GM12875 (cell line): Measurements from ENCODE around the gene GGT5.

Experiments used
- H3K4me3 ChIP-seq: one replicate; pipeline ENCODE4 v1.5.1; 2011; ENCODE audit warnings: low read depth, low read length, control low read depth
- CTCF ChIP-seq: IDR thresholded peaks from 2 replicates; pipeline ENCODE4 v1.5.1; 2011; ENCODE audit warnings: low read depth, mild to moderate bottlenecking, control low read depth, inconsistent platforms, low read length, moderate library complexity, borderline replicate concordance; ENCODE audit not compliant: insufficient read depth

The GGT5 gene

DNA sequence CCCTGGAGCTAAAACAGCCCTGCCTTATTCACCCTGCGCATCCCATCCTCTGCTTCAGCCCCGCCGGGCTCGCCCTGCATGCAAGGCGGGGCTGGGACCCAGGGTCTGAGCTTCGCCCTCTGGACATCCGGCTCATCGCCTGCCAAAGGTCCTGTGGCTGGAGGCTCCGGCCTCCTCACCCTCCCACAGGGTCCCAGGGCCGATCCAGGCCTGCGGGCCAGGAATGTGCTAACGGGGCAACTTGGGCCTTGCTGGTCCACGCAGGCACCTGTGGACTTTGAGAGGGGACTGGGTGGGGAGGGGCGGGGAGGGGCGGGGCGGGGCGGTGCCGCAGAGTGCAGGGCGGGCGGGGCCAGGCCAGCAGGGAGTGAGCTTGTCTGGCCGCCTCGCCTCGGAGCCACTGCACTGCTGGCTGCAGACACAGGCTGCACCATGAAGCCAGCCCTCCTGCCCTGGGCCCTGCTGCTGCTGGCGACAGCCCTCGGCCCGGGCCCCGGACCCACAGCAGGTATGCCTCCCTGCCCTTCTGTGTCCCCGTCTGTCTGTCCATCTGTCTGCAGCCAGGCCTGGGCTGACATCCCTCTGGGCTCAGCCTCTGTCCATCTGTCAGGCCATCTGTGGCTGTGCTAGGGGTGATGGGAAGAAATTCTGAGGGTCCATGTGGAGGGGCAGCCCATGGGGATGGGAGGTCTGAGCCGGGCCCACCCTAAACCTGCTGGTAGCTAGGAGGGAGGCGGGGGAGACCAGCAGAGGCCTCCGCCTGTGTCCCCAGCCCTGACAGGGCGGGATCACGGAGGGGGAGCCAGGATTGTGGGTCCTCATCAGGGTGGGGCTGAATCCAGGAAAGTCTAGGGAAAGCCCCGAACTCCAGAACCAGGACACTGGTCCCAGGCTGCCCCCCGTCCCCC lies 63.5 kb downstream of the GGT5 start, which contains the start of gene SUSD2:
SUSD2 (plus strand) TSS at position 400 of the 908 bp plus-strand sequence; CDS start at position 433, 33 bp downstream.
- no peak for TF ChIP-seq CTCF

DNA sequence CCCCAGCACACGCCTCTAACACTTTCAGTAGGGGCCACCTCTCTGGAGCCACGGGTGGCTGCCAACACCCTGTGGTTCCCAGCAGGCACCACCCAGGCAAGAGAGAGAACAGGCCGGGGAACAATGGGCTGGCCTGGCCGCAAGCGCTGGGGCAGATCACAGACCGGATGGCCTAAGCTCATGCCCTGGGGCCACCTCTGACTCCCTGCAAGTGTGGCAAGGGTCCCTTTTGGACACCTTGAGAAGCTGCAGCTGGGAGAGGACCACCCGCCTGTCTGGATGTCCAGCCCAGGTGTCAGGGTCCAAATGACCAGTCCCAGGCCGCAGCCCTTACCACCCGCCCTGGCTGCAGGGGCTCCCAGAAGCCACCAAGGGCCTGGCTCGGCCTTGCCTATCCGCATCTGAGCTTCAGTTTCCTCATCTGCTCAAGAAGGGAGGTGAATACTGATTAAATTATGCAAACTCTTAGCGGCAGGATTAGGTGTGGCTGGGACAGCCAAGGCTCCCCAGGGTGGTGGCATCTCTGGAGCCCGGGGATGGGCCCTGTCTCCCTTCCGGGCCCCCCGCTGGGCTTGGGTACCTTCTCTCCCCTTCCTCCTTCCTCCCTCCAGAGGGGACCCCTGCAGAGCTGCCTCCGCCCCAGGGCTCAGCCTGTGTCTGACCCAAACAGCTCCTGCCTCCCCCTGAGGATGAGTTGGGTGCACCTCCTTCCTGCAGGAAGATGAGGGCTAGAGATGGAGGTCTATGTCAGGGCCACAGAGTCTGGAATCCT lies 64.4 kb downstream of the GGT5 start:
- TF ChIP-seq CTCF: no peak
- no peak overlapping the region for H3K4me3 ChIP-seq

More for the DNA sequence above, 63.5 kb downstream of the GGT5 start, which contains the start of gene SUSD2:
- no peak within 1 kb of the TSS for H3K4me3 ChIP-seq

- TF ChIP-seq CTCF: no peak
- H3K4me3 ChIP-seq: no peak overlapping the region
These were observed 65.2 kb downstream of the GGT5 start for GRCh38 chr22:24179478-24180210.

GRCh38 chr22:24178502-24179440 lies 66.1 kb downstream of the GGT5 start:
- peak; percentile 42 for TF ChIP-seq CTCF

DNA sequence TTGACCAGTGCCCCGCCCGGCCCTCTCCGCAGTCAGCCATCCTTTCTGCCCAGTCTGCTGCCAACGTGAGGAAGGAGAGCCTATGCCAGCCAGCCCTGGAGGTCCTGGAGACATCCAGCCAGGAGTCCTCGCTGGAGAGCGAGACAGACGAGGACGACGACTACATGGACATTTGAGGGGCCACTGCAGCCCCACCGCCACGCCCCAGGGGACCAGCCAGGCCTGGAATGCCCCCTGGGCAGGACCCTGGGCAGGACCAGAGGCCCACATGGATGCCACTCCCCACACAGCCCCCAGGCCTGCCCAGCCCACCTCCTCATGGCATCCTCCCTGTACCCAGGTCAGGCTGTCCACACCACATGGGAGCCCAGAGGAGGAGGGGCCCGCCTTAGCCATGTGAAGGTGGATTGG lies 66.9 kb downstream of the GGT5 start:
- no peak overlapping the region for H3K4me3 ChIP-seq
- no peak for TF ChIP-seq CTCF

More at GRCh38 chr22:24178502-24179440, 66.1 kb downstream of the GGT5 start:
- H3K4me3 ChIP-seq: no peak overlapping the region

DNA sequence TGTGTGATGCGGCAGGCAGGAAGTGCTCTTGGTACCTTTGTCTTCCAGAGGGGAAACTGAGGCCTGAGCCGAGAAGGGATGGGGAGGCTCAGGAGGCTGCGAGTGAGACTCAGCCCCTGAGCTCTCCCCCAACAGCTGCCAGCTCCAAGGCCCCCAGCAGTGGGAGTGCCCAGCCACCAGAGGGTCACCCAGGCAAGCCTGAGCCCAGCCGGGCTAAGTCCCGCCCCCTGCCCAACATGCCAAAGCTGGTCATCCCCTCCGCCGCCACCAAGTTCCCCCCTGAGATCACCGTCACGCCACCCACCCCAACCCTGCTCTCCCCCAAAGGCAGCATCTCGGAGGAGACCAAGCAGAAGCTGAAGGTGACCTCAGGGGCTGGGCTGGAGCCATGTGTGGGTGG lies 67.4 kb downstream of the GGT5 start:
- no peak for TF ChIP-seq CTCF
- no peak overlapping the region for H3K4me3 ChIP-seq
